ENCODE results near the gene PRKAR1B.

PRKAR1B gene

GRCh38 chr7:645606-646005, 81.5 kb downstream of the PRKAR1B start:
- TF ChIP-seq EP300 (IDR thresholded peaks at IDR 0.05; ENCODE audit: borderline replicate concordance) (no peak), CEBPB (IDR thresholded peaks at IDR 0.05) (no peak), RAD21 (IDR thresholded peaks at IDR 0.05; ENCODE audit: low read depth) (no peak), TEAD4 (IDR thresholded peaks at IDR 0.05) (no peak), TAF1 (IDR thresholded peaks at IDR 0.05; ENCODE audit: low read depth) (no peak), FOXM1 (IDR thresholded peaks at IDR 0.05; ENCODE audit: borderline replicate concordance, low read depth) (no peak), TCF12 (IDR thresholded peaks at IDR 0.05; ENCODE audit: low read depth) (no peak), NFIC (IDR thresholded peaks at IDR 0.05) (no peak), EGR1 (IDR thresholded peaks at IDR 0.05) (no peak), REST (IDR thresholded peaks at IDR 0.05; ENCODE audit: low read depth) (no peak)

- TF ChIP-seq TEAD4 (IDR thresholded peaks at IDR 0.05), result no peak
- TF ChIP-seq TAF1 (IDR thresholded peaks at IDR 0.05; ENCODE audit: low read depth), result no peak
- no peak for TF ChIP-seq EGR1 (IDR thresholded peaks at IDR 0.05)
Observed at GRCh38 chr7:644381-645305, 82.4 kb downstream of the PRKAR1B start.

GRCh38 chr7:641966-642365, 85.1 kb downstream of the PRKAR1B start:
- TF ChIP-seq ZBTB7A (IDR thresholded peaks at IDR 0.05; ENCODE audit: low read depth), result no peak
- no peak for TF ChIP-seq YY1 (IDR thresholded peaks at IDR 0.05; ENCODE audit: low read depth)
- TF ChIP-seq EP300 (IDR thresholded peaks at IDR 0.05; ENCODE audit: borderline replicate concordance), result no peak
- no peak for TF ChIP-seq TEAD4 (IDR thresholded peaks at IDR 0.05)
- TF ChIP-seq USF1 (IDR thresholded peaks at IDR 0.05), result no peak
- no peak for TF ChIP-seq NFIC (IDR thresholded peaks at IDR 0.05)
- no peak for TF ChIP-seq FOXM1 (IDR thresholded peaks at IDR 0.05; ENCODE audit: borderline replicate concordance, low read depth)
- TF ChIP-seq REST (IDR thresholded peaks at IDR 0.05; ENCODE audit: low read depth), result no peak
- no peak for TF ChIP-seq RAD21 (IDR thresholded peaks at IDR 0.05; ENCODE audit: low read depth)
- TF ChIP-seq MAX (IDR thresholded peaks at IDR 0.05), result no peak
- no peak for TF ChIP-seq EGR1 (IDR thresholded peaks at IDR 0.05)
- no peak for TF ChIP-seq TCF12 (IDR thresholded peaks at IDR 0.05; ENCODE audit: low read depth)

- TF ChIP-seq NFIC (IDR thresholded peaks at IDR 0.05) (no peak), EGR1 (IDR thresholded peaks at IDR 0.05) (no peak), CREB1 (IDR thresholded peaks at IDR 0.05; ENCODE audit: low read depth) (no peak), CEBPB (IDR thresholded peaks at IDR 0.05) (no peak), USF1 (IDR thresholded peaks at IDR 0.05) (peak; percentile 71), TCF12 (IDR thresholded peaks at IDR 0.05; ENCODE audit: low read depth) (peak; percentile 41; the same call in 1 of the 2 replicates), MAX (IDR thresholded peaks at IDR 0.05) (no peak), FOXM1 (IDR thresholded peaks at IDR 0.05; ENCODE audit: borderline replicate concordance, low read depth) (no peak), REST (IDR thresholded peaks at IDR 0.05; ENCODE audit: low read depth) (no peak), YY1 (IDR thresholded peaks at IDR 0.05; ENCODE audit: low read depth) (peak; percentile 78), ZBTB7A (IDR thresholded peaks at IDR 0.05; ENCODE audit: low read depth) (no peak), EP300 (IDR thresholded peaks at IDR 0.05; ENCODE audit: borderline replicate concordance) (peak; percentile 43; the same call in 1 of the 2 replicates), TEAD4 (IDR thresholded peaks at IDR 0.05) (no peak), RAD21 (IDR thresholded peaks at IDR 0.05; ENCODE audit: low read depth) (no peak), TAF1 (IDR thresholded peaks at IDR 0.05; ENCODE audit: low read depth) (no peak)
Observed at GRCh38 chr7:641269-641671, 85.8 kb downstream of the PRKAR1B start.
